ENCODE measurements around the gene BOC. TPM values are rescaled to one million over a fixed set of nuclear protein-coding genes. Genes with fewer than 3 reads are reported as not detected.

Gene BOC
- total RNA-seq, 2 experiments from 2014 or later = not detected

GRCh38 chr3:113295463-113295862 lies 84.1 kb downstream of the BOC start:
- POLR2A ChIA-PET = no interaction called here
- H3K27ac ChIP-seq (ENCODE audit: low read depth in 1 of 2, low read length in 2 of 2) = no peak overlapping the region
- intact Hi-C loops (cut with DNase I, micrococcal nuclease) = no loop called here
- CTCF ChIA-PET = no interaction called here
- H3K9me3 ChIP-seq (ENCODE audit: control insufficient read depth in 1 of 2, insufficient read depth in 1 of 2, low read length in 2 of 2) = no peaks in the 10 kb centered on the region
- no peaks in the 10 kb centered on the region for H3K27me3 ChIP-seq (ENCODE audit: control insufficient read depth in 1 of 2, insufficient read depth in 2 of 2, low read length in 2 of 2)
- no peak overlapping the region for H3K27ac Mint-ChIP-seq
- H3K4me1 Mint-ChIP-seq (ENCODE audit: low read depth) = no peaks in the 10 kb centered on the region
- H3K4me3 ChIP-seq (ENCODE audit: low read length) = no peak overlapping the region
- ATAC-seq (ENCODE audit: poor library complexity) (no peak), DNase-seq (no peak)
- H3K27me3 Mint-ChIP-seq = no peaks in the 10 kb centered on the region
- peaks cover 11% of the 10 kb centered on the region for H3K36me3 Mint-ChIP-seq (ENCODE audit: low read depth)
- H3K4me1 ChIP-seq (ENCODE audit: insufficient read depth, low read length) = no peaks in the 10 kb centered on the region
- no peak overlapping the region for H3K4me3 Mint-ChIP-seq
- no peak for TF ChIP-seq CTCF (IDR thresholded peaks at IDR 0.05)
- H3K9me3 Mint-ChIP-seq = no peaks in the 10 kb centered on the region
- no peaks in the 10 kb centered on the region for H3K36me3 ChIP-seq (ENCODE audit: insufficient read depth, low read length)

DNA sequence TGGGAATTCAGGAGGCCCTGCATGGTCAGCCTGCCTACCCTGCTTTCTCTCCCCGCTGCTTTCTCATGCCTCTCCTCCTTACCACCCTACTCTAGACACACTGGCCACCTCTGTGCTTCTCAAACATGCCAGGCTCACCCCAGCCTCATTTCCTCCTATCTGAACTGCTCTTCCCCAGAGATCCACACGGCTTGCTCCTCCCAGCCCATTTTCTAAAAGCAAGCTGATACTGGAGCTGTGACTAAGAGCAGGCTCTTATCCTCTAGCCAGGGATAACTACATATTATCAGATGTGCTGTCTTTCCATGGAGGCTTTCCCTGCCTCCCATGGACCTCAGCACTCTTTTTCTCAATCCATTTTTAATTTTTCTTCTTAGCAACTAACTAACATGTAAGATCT lies 85.9 kb downstream of the BOC start:
- H3K4me3 Mint-ChIP-seq = no peak overlapping the region
- H3K9me3 Mint-ChIP-seq = no peaks in the 10 kb centered on the region
- no peaks in the 10 kb centered on the region for H3K4me1 Mint-ChIP-seq (ENCODE audit: low read depth)
- no peak for TF ChIP-seq CTCF (IDR thresholded peaks at IDR 0.05)
- Histone ChIP-seq H3K27ac (ENCODE audit: low read depth in 1 of 2, low read length in 2 of 2) (no peak overlapping the region), H3K4me1 (ENCODE audit: insufficient read depth, low read length) (no peaks in the 10 kb centered on the region), H3K4me3 (ENCODE audit: low read length) (no peak overlapping the region), H3K36me3 (ENCODE audit: insufficient read depth, low read length) (no peaks in the 10 kb centered on the region), H3K9me3 (ENCODE audit: control insufficient read depth in 1 of 2, insufficient read depth in 1 of 2, low read length in 2 of 2) (no peaks in the 10 kb centered on the region), H3K27me3 (ENCODE audit: control insufficient read depth in 1 of 2, insufficient read depth in 2 of 2, low read length in 2 of 2) (no peaks in the 10 kb centered on the region)
- ChIA-PET CTCF (interaction anchor here (1.4 kb wide), 1 partner anchor 9 kb away, joined by 4 read pairs; no protein-coding TSS in a partner anchor), POLR2A (interaction anchor here (0.7 kb wide), 1 partner anchor 230 kb away, joined by 3 read pairs; no protein-coding TSS in a partner anchor)
- DNase-seq (no peak), ATAC-seq (ENCODE audit: poor library complexity) (no peak)
- H3K27ac Mint-ChIP-seq = no peak overlapping the region
- no peaks in the 10 kb centered on the region for H3K27me3 Mint-ChIP-seq
- peaks cover 18% of the 10 kb centered on the region for H3K36me3 Mint-ChIP-seq (ENCODE audit: low read depth)
- intact Hi-C loops (cut with DNase I, micrococcal nuclease) = no loop called here

GRCh38 chr3:113297841-113298240 lies 86.5 kb downstream of the BOC start:
- H3K36me3 ChIP-seq (ENCODE audit: insufficient read depth, low read length) = no peaks in the 10 kb centered on the region
- peaks cover 20% of the 10 kb centered on the region for H3K36me3 Mint-ChIP-seq (ENCODE audit: low read depth)
- no peak for TF ChIP-seq CTCF (IDR thresholded peaks at IDR 0.05)
- H3K27me3 Mint-ChIP-seq = no peaks in the 10 kb centered on the region
- ChIA-PET CTCF (no interaction called here), POLR2A (interaction anchor here (0.7 kb wide), 1 partner anchor 231 kb away, joined by 3 read pairs; no protein-coding TSS in a partner anchor)
- intact Hi-C loops (cut with DNase I, micrococcal nuclease) = no loop called here
- H3K27ac Mint-ChIP-seq = no peak overlapping the region
- H3K4me3 ChIP-seq (ENCODE audit: low read length) = no peak overlapping the region
- no peak overlapping the region for H3K27ac ChIP-seq (ENCODE audit: low read depth in 1 of 2, low read length in 2 of 2)
- ATAC-seq (ENCODE audit: poor library complexity) = no peak
- H3K9me3 Mint-ChIP-seq = no peaks in the 10 kb centered on the region
- H3K4me1 Mint-ChIP-seq (ENCODE audit: low read depth) = no peaks in the 10 kb centered on the region
- H3K27me3 ChIP-seq (ENCODE audit: control insufficient read depth in 1 of 2, insufficient read depth in 2 of 2, low read length in 2 of 2) = no peaks in the 10 kb centered on the region
- H3K4me3 Mint-ChIP-seq = no peak overlapping the region
- H3K9me3 ChIP-seq (ENCODE audit: control insufficient read depth in 1 of 2, insufficient read depth in 1 of 2, low read length in 2 of 2) = no peaks in the 10 kb centered on the region
- H3K4me1 ChIP-seq (ENCODE audit: insufficient read depth, low read length) = no peaks in the 10 kb centered on the region
- DNase-seq = no peak

All from CD4-positive, alpha-beta T cell (primary cell).